ENCODE measurements around the gene YAE1.

- TF ChIP-seq, protein P1, sequence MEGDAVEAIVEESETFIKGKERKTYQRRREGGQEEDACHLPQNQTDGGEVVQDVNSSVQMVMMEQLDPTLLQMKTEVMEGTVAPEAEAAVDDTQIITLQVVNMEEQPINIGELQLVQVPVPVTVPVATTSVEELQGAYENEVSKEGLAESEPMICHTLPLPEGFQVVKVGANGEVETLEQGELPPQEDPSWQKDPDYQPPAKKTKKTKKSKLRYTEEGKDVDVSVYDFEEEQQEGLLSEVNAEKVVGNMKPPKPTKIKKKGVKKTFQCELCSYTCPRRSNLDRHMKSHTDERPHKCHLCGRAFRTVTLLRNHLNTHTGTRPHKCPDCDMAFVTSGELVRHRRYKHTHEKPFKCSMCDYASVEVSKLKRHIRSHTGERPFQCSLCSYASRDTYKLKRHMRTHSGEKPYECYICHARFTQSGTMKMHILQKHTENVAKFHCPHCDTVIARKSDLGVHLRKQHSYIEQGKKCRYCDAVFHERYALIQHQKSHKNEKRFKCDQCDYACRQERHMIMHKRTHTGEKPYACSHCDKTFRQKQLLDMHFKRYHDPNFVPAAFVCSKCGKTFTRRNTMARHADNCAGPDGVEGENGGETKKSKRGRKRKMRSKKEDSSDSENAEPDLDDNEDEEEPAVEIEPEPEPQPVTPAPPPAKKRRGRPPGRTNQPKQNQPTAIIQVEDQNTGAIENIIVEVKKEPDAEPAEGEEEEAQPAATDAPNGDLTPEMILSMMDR (IDR thresholded peaks at IDR 0.05), result no peak
- TF ChIP-seq EZH2 (IDR thresholded peaks at IDR 0.05) (no peak), EZH2phosphoT487 (IDR thresholded peaks at IDR 0.05) (no peak)
These were observed 17.3 kb downstream of the YAE1 start for GRCh38 chr7:39583539-39583938.
